Epithelial cell of proximal tubule (primary cell): ENCODE measurements around the gene SCN5A. TPM values are rescaled to one million over a fixed set of nuclear protein-coding genes. Genes with fewer than 3 reads are reported as not detected.

Experiments
- DNase-seq: peaks from one replicate; pipeline ENCODE4 v3.0.0-alpha.2; 2011; ENCODE audit warnings: low read depth
- H3K4me3 ChIP-seq: 2 replicates; pipeline ENCODE4 v1.5.1; 2011; ENCODE audit warnings: low read depth, mild to moderate bottlenecking, low read length
- CTCF ChIP-seq: conservative IDR thresholded peaks from 2 replicates; pipeline ENCODE4 v1.5.1; 2012; ENCODE audit warnings: low read depth, mild to moderate bottlenecking, low read length
- total RNA-seq: library from RNA; depleted of rRNA; stranded (reverse); fragments of >200 nt; gene quantifications from 2 replicates; pipeline ENCODE4 v1.2.3, GENCODE V29; 2015

The SCN5A gene
- total RNA-seq, 1 donor from 2014 or later, result 1.3 TPM

- no peak for TF ChIP-seq CTCF
- DNase-seq, result no peak
- no peak overlapping the region for H3K4me3 ChIP-seq
Observed at GRCh38 chr3:38617137-38617536, 32.4 kb downstream of the SCN5A start.

GRCh38 chr3:38616658-38617057 lies 32.8 kb downstream of the SCN5A start:
- no peak for TF ChIP-seq CTCF
- no peak for DNase-seq
- H3K4me3 ChIP-seq, result no peak overlapping the region

GRCh38 chr3:38616111-38616510 lies 33.4 kb downstream of the SCN5A start:
- no peak overlapping the region for H3K4me3 ChIP-seq
- no peak for DNase-seq
- no peak for TF ChIP-seq CTCF

GRCh38 chr3:38614651-38615352 lies 34.7 kb downstream of the SCN5A start:
- H3K4me3 ChIP-seq, result no peak overlapping the region
- no peak for TF ChIP-seq CTCF
- no peak for DNase-seq

- no peak for DNase-seq
- H3K4me3 ChIP-seq, result no peak overlapping the region
- no peak for TF ChIP-seq CTCF
Observed at GRCh38 chr3:38614091-38614490, 35.4 kb downstream of the SCN5A start.

GRCh38 chr3:38613426-38613825 lies 36.1 kb downstream of the SCN5A start:
- no peak for DNase-seq
- H3K4me3 ChIP-seq, result no peak overlapping the region
- no peak for TF ChIP-seq CTCF

- H3K4me3 ChIP-seq, result no peak overlapping the region
- DNase-seq, result no peak
- no peak for TF ChIP-seq CTCF
Observed at GRCh38 chr3:38611866-38612265, 37.6 kb downstream of the SCN5A start.
